OCI-LY3 (cell line): ENCODE results near the gene FAM83G.
"Not testable (repeated sequence)": the region's sequence is repeated elsewhere in the genome, so short reads cannot be mapped to it uniquely, and the experiment has no call there.

Experiments used
- H2AFZ ChIP-seq: fragments of 200-600, 300-600 bp; shearing (Covaris generic); 2 replicates; pipeline ENCODE4 v1.6.0; 2014; ENCODE audit warnings: antibody characterized with exemption, low read depth, low read length
- H3K27ac ChIP-seq: fragments of 200-600, 300-600 bp; sonication (generic); 2 replicates; pipeline ENCODE4 v1.5.1; 2014; ENCODE audit warnings: mild to moderate bottlenecking, low read length, moderate library complexity, mixed read lengths
- H3K27me3 ChIP-seq: fragments of 200-600, 300-600 bp; sonication (generic); 2 replicates; pipeline ENCODE4 v1.6.1; 2014; ENCODE audit warnings: low read depth, low read length, mixed read lengths
- H3K36me3 ChIP-seq: fragments of 200-600, 300-600 bp; sonication (generic); replicated peaks from 2 replicates; pipeline ENCODE3; 2014; ENCODE audit warnings: low read depth, low read length, mixed read lengths
- H3K4me1 ChIP-seq: fragments of 300-600, 200-600 bp; sonication (generic); 2 replicates; pipeline ENCODE4 v1.6.1; 2014; ENCODE audit warnings: low read length, mixed read lengths
- H3K4me2 ChIP-seq: fragments of 200-600, 300-600 bp; sonication (generic); 2 replicates; pipeline ENCODE4 v1.6.1; 2014; ENCODE audit warnings: low read length, mixed read lengths
- H3K4me3 ChIP-seq: fragments of 300-600, 200-600 bp; sonication (generic); 2 replicates; pipeline ENCODE4 v1.5.1; 2014; ENCODE audit warnings: antibody characterized with exemption, mild to moderate bottlenecking, low read length, moderate library complexity
- H3K79me2 ChIP-seq: fragments of 300-600, 200-600 bp; shearing (Covaris generic); 2 replicates; pipeline ENCODE4 v1.6.1; 2014; ENCODE audit warnings: mild to moderate bottlenecking, low read length, mixed read lengths
- H3K9ac ChIP-seq: fragments of 300-600, 200-600 bp; shearing (Covaris generic); 2 replicates; pipeline ENCODE4 v1.6.0; 2014; ENCODE audit warnings: mild to moderate bottlenecking, low read length, moderate library complexity
- H3K9me3 ChIP-seq: fragments of 200-600, 300-600 bp; shearing (Covaris generic); 2 replicates; pipeline ENCODE4 v1.6.1; 2014; ENCODE audit warnings: low read length, mixed read lengths; ENCODE audit not compliant: insufficient read depth
- H4K20me1 ChIP-seq: fragments of 200-600, 300-600 bp; sonication (generic); 2 replicates; pipeline ENCODE4 v1.6.1; 2016; ENCODE audit warnings: low read length, mixed read lengths; ENCODE audit not compliant: insufficient read depth
- CTCF ChIP-seq: fragments of 200-600, 300-600 bp; sonication (generic); IDR thresholded peaks from 2 replicates; pipeline ENCODE4 v1.5.1; 2014; ENCODE audit warnings: antibody characterized with exemption, low read length, low read depth
- EZH2phosphoT487 ChIP-seq: fragments of 200-600 bp; shearing (Covaris generic); IDR thresholded peaks from 2 replicates; pipeline ENCODE4 v1.6.1; 2018; ENCODE audit warnings: antibody characterized with exemption, mixed run types, low read depth

Gene FAM83G

GRCh38 chr17:18933102-18934058, 71.2 kb downstream of the FAM83G start:
- no peak overlapping the region for H3K27ac ChIP-seq
- no peak overlapping the region for H3K9ac ChIP-seq
- H3K79me2 ChIP-seq, result no peaks in the 10 kb centered on the region
- H3K36me3 ChIP-seq, result no peaks in the 10 kb centered on the region
- H3K4me2 ChIP-seq, result no peak overlapping the region
- no peaks in the 10 kb centered on the region for H4K20me1 ChIP-seq
- no peak overlapping the region for H3K4me3 ChIP-seq
- no peaks in the 10 kb centered on the region for H3K27me3 ChIP-seq
- no peaks in the 10 kb centered on the region for H3K9me3 ChIP-seq
- no peak for TF ChIP-seq CTCF
- no peak for TF ChIP-seq EZH2phosphoT487
- H2AFZ ChIP-seq, result no peak overlapping the region
- peaks cover 6% of the 10 kb centered on the region; the same call in 1 of the 2 replicates for H3K4me1 ChIP-seq

GRCh38 chr17:18932360-18933055, 72.1 kb downstream of the FAM83G start:
- no peak overlapping the region for H2AFZ ChIP-seq
- H3K36me3 ChIP-seq, result no peaks in the 10 kb centered on the region
- no peak overlapping the region for H3K4me2 ChIP-seq
- H3K27me3 ChIP-seq, result no peaks in the 10 kb centered on the region
- no peaks in the 10 kb centered on the region for H3K9me3 ChIP-seq
- H4K20me1 ChIP-seq, result no peaks in the 10 kb centered on the region
- no peak overlapping the region for H3K9ac ChIP-seq
- no peak overlapping the region for H3K27ac ChIP-seq
- no peaks in the 10 kb centered on the region for H3K79me2 ChIP-seq
- no peak overlapping the region for H3K4me3 ChIP-seq
- peaks cover 6% of the 10 kb centered on the region; the same call in 1 of the 2 replicates for H3K4me1 ChIP-seq
- no peak for TF ChIP-seq EZH2phosphoT487

- H3K27me3 ChIP-seq, result no peaks in the 10 kb centered on the region
- no peak overlapping the region for H2AFZ ChIP-seq
- H3K9ac ChIP-seq, result no peak overlapping the region
- H3K27ac ChIP-seq, result no peak overlapping the region
- peaks cover 18% of the 10 kb centered on the region for H3K79me2 ChIP-seq
- peaks cover 8% of the 10 kb centered on the region for H3K36me3 ChIP-seq
- H3K4me3 ChIP-seq, result no peak overlapping the region
- H3K4me1 ChIP-seq, result peaks cover 15% of the 10 kb centered on the region
- no peaks in the 10 kb centered on the region for H3K9me3 ChIP-seq
- H4K20me1 ChIP-seq, result no peaks in the 10 kb centered on the region
- no peak overlapping the region for H3K4me2 ChIP-seq
- TF ChIP-seq CTCF (no peak), EZH2phosphoT487 (no peak)
These were observed 75.9 kb downstream of the FAM83G start for GRCh38 chr17:18928628-18929125.

- Histone ChIP-seq H2AFZ (no peak overlapping the region), H3K27me3 (no peaks in the 10 kb centered on the region), H3K79me2 (peaks cover 24% of the 10 kb centered on the region), H3K9me3 (no peaks in the 10 kb centered on the region), H3K36me3 (peaks cover 8% of the 10 kb centered on the region), H3K4me1 (peaks cover 32% of the 10 kb centered on the region), H3K9ac (no peak overlapping the region), H3K4me3 (no peak overlapping the region), H3K4me2 (no peak overlapping the region), H4K20me1 (no peaks in the 10 kb centered on the region), H3K27ac (no peak overlapping the region; the same call in 1 of the 2 replicates)
- no peak for TF ChIP-seq EZH2phosphoT487
- no peak for TF ChIP-seq CTCF
These were observed 79.4 kb downstream of the FAM83G start for GRCh38 chr17:18925187-18925586.

GRCh38 chr17:18922596-18922995, 82.0 kb downstream of the FAM83G start:
- not testable (repeated sequence) for H3K4me3 ChIP-seq, H2AFZ ChIP-seq
- H3K36me3 ChIP-seq, result peaks cover 11% of the 10 kb centered on the region

More at GRCh38 chr17:18922596-18922995, 82.0 kb downstream of the FAM83G start:
- not testable (repeated sequence) for H3K9me3 ChIP-seq, H4K20me1 ChIP-seq, H3K27me3 ChIP-seq, H3K4me2 ChIP-seq
- Histone ChIP-seq H3K79me2 (peaks cover 50% of the 10 kb centered on the region), H3K4me1 (peaks cover 58% of the 10 kb centered on the region), H3K27ac (peak overlapping the region; percentile 100), H3K9ac (peak overlapping the region; percentile 46)
